NCI-H510A (cell line): ENCODE data around the gene LUZP1.

Experiments used
- DNase-seq: peaks from one replicate; lab custom pipeline; 2025; lab: John Stamatoyannopoulos, UW

Gene LUZP1

DNA sequence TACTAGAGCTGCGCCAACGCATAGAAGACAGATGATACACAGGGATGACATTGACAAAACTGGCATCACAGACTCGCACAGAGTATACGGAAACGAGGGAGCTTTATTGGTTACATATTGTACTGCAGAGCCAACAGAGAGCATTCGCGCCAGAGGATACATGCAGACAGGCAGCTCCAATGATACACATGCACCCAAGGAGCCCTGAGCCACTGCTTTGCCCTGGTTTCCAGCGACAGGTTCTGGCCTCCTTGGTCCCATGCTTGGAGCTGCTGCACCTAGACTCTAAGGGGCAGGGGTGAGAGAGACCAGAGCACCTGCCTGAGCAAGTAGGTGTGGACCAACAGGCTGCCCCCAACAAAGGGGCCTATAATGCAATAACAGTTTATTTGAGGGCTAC, 83.8 kb downstream of the LUZP1 start:
- no peak for DNase-seq

GRCh38 chr1:23083714-23084480, 84.8 kb downstream of the LUZP1 start:
- no peak for DNase-seq

DNA sequence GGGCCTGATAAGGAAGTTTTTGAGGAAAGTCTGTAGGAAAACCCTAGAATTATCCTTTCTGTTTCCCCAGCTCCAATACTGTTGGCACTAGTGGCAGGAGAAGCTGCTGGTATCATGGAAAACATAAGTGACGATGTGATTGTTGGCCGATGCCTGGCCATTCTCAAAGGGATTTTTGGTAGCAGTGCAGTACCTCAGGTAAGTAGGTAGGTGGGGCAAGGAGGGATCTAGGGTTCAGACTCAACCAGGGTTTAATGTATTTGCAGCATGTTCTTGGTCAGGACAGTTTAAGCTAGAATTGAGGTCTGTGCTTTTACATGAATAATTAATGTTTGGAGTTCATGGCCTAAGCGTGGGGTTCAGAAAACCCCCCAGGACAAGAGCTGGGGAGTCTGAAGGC, 87.3 kb downstream of the LUZP1 start:
- no peak for DNase-seq

DNA sequence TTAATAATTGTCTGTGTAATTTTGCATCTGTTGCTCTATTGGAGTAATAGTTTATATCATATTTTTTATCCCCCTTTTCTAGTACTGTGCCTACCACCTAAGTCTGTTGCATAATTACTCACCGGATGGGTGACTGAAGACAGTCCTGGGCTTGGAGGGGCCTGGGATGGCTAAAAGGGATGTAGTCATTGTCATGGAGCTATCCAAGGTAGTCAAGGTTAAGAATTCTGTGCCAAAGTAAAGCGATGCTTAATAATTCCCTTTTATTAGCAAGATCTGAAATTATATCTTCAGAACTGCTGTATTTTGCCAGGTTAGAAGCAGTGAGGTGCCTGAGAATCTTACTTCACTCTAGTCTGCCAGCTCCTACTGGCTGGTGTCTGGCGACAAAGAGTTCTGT, 87.8 kb downstream of the LUZP1 start:
- DNase-seq, result no peak

- DNase-seq, result no peak
Observed at GRCh38 chr1:23079025-23079424, 89.6 kb downstream of the LUZP1 start.

- no peak for DNase-seq
Observed at GRCh38 chr1:23074012-23074411, 94.6 kb downstream of the LUZP1 start.

DNA sequence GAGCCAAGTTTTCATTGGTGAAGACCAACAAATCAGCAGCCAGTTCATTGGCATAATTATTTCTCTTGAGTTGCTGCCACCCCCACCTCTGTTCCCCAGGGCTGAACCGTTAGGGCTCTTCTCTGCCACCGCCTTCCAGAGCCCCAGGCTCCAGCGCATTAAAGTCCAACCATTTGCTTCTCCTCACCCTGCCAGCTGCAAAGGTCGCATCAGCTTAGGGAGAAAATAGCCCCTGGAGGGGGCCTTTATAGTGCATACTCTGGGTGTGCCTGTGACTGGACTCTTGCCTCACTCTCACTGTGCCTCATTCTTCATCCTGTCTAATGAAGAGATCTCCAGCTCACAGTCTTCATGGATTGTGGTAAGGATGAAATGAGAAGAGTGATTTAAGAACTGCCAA, 99.0 kb downstream of the LUZP1 start:
- no peak for DNase-seq

- no peak for DNase-seq
Observed at GRCh38 chr1:23069149-23069548, 99.5 kb downstream of the LUZP1 start.

DNA sequence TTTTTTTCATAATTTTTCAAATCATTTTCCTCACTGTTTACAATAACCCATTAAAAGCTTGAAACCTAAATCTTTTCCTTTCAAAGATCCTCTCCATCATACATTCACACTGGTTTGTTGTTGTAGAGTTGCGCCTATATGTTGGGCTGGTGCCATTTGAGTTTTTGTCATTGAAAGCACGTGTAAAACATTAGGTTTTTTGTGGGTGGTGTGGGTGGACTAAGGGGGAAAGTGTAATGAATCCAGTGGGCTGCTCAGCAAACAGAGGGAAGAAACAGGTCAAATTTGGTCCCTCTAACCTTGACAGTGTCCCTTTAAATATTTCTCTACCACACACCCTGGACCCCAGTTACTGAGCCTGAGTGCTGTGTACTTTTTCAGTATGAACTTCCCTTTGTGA, 102.6 kb downstream of the LUZP1 start:
- no peak for DNase-seq

- DNase-seq, result no peak
Observed at GRCh38 chr1:23065385-23065784, 103.3 kb downstream of the LUZP1 start.

GRCh38 chr1:23062271-23062670, 106.4 kb downstream of the LUZP1 start:
- no peak for DNase-seq

GRCh38 chr1:23057301-23057700, 111.4 kb downstream of the LUZP1 start:
- DNase-seq, result no peak

DNA sequence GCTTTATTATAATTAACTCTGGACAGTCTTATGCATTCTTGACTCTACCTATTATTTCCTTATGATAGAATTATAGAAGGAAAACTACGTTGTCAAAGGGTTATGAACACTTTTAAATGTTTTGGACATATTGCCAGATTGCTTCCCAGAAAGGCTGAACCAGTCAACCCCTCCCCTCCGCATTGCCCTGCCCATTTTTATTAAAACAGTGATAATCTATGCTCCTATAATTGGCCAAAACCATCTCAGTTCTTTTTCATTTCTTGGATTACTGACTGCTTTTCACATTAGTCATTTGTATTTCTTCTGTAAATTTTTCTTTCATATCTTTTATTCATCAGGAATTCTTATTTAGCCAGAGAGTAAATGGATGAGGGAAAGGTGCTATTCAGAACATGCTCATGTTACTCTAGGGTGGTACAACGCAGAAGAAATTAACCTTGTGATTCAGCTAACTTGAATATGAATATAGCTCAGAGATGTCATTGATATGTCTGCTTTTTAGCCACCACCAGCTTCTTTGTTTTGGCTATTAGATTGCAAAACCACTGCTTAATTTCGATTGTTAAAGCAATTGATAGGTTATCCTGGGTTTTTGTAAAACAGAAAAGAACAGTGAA, 117.3 kb downstream of the LUZP1 start:
- no peak for DNase-seq

DNA sequence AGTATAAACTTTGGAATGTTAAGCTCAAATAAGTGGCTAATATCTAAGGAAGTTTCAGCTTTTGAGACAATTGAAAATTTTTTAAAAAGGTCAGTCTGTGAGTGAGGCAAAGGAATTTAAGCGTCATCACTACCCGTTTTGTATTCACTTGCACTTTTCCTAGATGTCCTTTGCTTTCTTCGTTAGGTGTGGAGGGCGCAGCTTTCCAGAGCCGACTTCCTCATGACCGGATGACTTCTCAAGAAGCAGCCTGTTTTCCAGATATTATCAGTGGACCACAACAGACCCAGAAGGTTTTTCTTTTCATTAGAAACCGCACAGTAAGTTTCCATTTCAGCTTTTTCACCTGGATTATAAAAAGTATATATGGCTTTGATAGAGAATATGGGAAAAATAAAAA, 118.5 kb downstream of the LUZP1 start:
- DNase-seq, result no peak

DNA sequence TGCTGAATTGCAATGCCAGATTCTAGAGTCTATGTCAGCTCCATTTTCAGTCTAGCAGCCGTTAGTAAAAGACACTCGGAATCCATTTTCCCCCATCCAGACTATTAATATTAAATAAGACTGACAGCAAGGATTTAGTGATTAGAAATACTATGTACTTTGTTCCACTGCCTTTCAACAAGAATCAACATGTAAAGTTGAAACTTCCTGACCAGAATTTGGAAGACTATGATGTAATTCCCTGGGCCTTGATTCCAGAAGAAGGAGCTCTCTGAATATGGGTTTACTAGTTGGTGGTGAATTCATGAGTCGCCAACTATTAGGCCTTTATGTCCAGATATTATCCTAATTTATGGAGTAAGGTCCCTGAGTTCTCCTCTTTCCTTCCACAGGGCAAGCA, 124.6 kb downstream of the LUZP1 start:
- DNase-seq, result no peak

GRCh38 chr1:23040509-23040908, 128.1 kb downstream of the LUZP1 start:
- DNase-seq, result no peak

GRCh38 chr1:23039308-23039826, 129.3 kb downstream of the LUZP1 start:
- DNase-seq, result no peak

DNA sequence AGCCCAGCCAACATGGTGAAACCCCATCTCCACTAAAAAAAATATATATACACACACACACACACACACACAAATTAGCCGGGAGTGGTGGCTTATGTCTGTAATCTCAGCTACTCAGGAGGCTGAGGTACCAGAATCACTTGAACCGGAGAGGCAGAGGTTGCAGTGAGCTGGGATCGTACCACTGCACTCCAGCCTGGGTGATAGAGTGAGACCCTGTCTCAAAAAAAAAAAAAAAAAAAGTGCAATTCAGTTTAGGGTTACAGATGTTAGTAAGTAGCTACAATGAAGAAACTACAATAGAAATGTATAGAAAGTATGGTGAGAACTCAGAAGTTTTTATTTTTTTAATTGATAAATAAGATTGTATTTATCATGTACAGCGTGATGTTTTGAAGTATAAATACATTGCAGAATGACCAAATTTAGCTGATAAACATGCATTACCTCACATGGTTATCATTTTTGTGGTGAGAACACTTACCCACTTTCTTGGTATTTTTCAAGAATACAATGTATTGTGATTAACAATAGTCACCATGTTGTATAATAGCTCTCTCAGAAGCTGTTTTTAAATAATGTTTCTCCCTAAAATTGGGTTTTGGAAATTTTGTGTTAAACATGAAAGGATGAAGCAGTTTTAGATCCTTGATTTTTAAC, 131.4 kb downstream of the LUZP1 start:
- no peak for DNase-seq

- DNase-seq, result no peak
Observed at GRCh38 chr1:23035823-23036452, 132.7 kb downstream of the LUZP1 start.
